ENCODE data around the gene RUFY4.

DNA sequence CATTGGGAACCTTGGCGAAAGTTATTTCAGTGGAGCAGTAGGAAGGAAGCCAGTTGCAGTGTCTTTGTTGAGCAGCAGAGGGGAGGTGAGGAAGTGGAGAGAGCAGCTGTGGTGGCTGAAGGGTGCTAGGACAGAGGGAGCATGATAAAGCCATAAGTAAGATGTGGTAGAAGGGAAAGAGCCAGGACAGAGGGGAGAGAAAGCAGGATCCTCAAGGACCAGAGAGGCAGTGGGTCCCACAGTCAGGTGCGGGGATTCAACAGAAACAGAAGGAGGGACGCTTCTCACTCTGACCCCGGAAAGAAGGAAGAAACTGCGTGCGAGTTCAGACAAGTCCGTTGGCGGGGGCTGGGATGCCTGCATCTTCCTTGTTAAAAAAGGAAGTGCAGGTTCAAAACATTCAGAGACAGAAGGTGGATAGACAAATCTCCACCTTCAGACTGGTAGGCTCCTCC, 56.6 kb downstream of the RUFY4 start, which contains the start of gene CXCR2:
- TF ChIP-seq POLR2AphosphoS5 (IDR thresholded peaks at IDR 0.05): no peak
- TF ChIP-seq, protein P1, sequence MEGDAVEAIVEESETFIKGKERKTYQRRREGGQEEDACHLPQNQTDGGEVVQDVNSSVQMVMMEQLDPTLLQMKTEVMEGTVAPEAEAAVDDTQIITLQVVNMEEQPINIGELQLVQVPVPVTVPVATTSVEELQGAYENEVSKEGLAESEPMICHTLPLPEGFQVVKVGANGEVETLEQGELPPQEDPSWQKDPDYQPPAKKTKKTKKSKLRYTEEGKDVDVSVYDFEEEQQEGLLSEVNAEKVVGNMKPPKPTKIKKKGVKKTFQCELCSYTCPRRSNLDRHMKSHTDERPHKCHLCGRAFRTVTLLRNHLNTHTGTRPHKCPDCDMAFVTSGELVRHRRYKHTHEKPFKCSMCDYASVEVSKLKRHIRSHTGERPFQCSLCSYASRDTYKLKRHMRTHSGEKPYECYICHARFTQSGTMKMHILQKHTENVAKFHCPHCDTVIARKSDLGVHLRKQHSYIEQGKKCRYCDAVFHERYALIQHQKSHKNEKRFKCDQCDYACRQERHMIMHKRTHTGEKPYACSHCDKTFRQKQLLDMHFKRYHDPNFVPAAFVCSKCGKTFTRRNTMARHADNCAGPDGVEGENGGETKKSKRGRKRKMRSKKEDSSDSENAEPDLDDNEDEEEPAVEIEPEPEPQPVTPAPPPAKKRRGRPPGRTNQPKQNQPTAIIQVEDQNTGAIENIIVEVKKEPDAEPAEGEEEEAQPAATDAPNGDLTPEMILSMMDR (IDR thresholded peaks at IDR 0.05 in 8 of 11, conservative IDR thresholded peaks at IDR 0.05 in 3 of 11): peak in 4 of 11 experiments; percentile 14 to 42 (median 23)

All from spleen (tissue), 7 donors.